ENCODE measurements around the gene MBNL1.

The MBNL1 gene, protein sequence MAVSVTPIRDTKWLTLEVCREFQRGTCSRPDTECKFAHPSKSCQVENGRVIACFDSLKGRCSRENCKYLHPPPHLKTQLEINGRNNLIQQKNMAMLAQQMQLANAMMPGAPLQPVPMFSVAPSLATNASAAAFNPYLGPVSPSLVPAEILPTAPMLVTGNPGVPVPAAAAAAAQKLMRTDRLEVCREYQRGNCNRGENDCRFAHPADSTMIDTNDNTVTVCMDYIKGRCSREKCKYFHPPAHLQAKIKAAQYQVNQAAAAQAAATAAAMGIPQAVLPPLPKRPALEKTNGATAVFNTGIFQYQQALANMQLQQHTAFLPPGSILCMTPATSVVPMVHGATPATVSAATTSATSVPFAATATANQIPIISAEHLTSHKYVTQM

DNA sequence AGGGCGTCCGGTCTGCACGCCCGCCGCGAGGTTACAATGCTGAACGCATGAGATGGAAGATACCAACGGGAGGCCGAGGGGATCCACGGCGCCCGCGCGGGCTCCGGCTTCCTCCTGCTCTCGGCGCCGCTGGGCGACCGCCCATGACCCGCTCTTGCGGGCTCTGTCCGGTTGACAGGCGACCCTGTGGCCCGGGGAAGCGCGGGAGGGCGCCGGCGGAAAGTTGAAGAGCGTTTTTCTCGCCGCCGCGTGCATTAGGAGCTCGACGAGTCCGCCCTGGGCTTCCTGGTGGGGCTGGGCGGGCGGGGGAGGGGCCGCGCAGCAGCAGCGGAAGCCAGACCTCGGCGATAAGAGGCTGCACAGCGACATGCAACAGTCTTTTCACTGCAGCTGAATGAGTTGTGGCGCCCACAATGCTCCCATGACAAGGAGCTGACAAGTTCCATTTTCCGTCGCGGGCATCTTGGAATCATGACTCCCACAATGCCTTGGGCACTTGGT lies at the start of gene MBNL1:
Gene MBNL1 (plus strand): TSS at position 375 of the 501 bp plus-strand sequence. CDS start 31,265 bp downstream, outside the sequence.
- peak; percentile 88 for DNase-seq (ENCODE audit: low spot score)

DNA sequence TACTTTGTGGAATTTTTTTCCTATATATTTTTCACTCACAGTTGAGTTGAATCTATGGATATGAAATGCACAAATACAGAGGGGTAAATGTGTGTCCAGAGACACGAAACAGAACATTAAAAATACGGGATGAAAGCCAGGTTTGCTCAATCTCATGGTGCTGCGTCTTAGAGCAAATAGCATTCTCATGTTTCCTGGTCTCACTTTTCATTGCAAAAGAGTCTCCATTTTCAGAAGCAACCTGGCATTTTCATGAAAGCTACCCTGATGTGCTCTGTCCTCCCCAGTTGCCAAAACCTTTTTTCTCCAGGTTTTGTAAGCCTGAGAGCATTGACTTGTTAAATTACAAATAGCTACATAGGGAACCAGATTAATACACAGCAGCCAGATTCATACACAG lies 49.5 kb upstream of the MBNL1 start:
- no peak for DNase-seq (ENCODE audit: low spot score)

DNA sequence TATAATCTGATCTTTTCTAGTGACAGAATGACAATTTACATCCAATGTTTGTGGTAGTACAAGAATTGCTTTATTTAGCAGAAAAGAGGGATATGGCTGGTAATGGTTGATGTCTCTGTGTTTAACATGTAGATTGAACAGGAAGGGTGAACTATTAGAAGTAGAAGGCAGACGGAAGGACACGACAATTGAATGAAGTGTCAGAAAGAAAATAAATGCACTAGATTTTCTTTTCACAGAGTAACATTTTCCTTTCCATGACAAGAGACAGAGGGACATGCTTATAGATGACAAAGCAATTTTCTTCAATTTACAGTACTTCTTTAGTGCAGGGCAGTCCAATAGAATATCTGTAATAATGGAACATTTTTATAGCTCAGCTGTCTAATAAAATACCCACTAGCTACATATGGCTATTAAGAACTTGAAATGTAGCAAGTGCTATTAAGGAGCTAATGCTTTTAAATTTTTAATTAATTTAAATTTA lies 48.9 kb upstream of the MBNL1 start:
- DNase-seq (ENCODE audit: low spot score) = no peak

DNA sequence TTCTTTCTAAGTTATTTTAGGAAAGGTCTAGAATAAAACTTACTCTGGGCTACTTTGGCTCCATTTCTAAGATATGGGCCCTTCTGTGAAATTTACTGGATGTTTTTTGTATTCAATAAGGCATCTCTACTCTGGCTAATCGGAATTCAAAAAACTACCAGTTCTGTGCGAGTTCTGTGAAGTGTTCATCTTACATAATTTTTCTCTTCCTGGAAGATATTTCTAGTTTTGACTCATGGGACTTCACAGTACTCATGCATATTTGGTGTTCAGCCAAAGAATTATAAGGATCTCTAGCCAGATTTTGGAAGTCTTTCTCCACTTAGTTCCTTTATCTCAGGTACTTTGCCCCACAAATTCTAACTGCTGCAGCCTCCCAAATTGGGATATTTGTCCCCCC lies 46.4 kb upstream of the MBNL1 start:
- DNase-seq (ENCODE audit: low spot score) = no peak

DNA sequence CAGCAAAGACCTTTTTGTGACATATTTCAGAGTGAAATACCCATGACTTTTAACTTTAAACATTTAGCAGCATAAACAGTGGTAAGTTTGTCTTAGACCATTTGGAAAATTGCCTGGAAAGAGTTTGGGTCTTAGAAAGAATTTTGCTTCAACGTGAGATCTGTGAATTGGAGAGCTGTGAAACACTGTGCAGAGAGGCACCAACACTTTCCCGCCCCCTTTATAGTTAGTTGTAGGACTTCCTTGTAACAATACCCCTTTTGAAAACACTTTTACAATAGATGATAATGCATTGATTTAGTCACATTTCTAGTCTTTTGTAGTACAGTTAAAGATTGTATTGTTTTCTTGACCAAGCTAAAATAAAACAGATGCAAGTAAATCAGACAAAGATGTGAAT lies 43.5 kb upstream of the MBNL1 start:
- no peak for DNase-seq (ENCODE audit: low spot score)

DNA sequence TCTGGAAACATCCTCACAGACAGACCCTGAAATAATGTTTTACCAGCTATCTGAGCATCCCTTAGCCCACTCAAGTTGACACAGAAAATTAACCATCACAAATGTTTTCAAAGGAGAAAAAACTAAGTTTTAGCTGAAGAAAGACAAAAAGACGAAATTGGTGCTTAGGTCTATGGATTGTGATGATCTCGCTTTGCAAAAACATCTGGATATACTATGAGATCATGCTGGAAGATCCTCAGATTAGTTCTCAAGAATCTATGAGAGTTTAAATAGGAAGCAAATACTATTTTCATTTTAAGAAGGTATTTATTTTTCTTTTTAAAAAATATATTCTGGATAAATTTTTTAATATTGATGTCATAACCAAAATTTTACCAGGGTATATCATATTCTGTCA lies 42.6 kb upstream of the MBNL1 start:
- DNase-seq (ENCODE audit: low spot score) = no peak

DNA sequence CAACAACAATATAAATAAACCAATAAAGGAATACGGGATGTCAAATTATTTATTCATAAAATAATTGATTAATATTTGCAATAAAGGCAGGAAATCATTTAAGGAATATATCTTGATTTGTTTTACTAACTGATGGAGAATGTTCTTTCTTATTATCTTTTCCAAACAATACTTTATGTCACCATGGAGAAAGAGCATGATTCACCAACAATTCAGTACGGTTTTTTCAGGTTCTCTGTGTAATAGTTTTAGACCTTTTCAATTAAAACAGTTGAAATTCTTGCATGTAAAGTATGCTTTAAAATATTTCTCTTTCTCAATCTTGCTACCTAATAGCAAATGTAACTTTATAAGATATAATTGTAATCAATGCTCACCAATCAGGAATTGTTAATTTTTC lies 41.7 kb upstream of the MBNL1 start:
- DNase-seq (ENCODE audit: low spot score) = no peak

DNA sequence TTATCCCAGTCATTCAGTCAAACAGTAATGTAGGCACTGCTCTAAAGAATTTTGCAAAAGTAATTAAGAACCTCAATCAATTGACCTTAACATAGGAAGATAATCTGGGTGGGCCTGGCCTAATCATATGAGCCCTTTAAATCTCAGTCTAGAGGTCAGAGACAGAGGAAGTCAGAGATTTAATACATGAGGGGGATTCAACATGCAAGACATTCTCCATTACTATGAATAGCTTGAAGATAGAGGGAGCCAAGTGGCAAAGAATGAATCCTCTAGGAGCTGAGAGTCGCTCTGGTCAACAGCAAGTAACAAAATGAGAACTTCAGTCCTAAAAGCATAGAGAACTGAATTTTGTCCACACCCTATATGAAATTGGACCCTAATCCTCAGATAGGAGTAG lies 39.0 kb upstream of the MBNL1 start:
- DNase-seq (ENCODE audit: low spot score) = no peak

DNA sequence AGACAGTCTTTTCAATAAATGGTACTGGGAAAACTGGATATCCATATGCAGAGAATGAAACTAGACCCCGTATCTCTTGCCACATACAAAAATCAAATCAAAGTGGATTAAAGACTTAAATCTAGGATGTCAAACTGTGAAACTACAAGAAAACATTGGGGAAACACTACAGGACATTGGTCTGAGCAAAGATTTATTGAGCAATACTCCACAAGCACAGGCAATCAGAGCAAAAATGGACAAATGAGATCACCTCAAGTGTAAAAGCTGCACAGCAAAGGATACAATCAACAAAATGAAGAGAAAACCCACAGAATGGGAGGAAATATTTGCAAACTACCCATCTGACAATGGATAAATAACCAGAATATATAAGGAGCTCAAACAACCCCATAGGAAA lies 38.4 kb upstream of the MBNL1 start:
- DNase-seq (ENCODE audit: low spot score) = no peak

DNA sequence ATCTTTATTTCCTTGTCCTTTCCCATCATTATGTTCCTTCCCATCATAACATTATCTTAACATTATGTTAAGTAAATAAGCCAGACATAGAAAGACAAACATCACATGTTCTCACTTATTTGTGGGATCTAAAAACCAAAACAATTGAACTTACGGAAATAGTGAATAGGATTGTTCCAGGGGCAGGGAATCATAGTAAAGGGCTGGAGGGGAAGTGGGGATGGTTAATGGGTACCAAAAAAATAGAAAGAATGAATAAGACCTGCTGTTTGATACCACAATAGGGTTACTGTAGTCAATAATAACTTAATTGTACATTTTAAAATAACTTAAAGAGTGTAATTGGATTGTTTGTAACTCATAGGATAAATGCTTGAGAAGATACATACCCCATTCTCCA lies 36.7 kb upstream of the MBNL1 start:
- no peak for DNase-seq (ENCODE audit: low spot score)

DNA sequence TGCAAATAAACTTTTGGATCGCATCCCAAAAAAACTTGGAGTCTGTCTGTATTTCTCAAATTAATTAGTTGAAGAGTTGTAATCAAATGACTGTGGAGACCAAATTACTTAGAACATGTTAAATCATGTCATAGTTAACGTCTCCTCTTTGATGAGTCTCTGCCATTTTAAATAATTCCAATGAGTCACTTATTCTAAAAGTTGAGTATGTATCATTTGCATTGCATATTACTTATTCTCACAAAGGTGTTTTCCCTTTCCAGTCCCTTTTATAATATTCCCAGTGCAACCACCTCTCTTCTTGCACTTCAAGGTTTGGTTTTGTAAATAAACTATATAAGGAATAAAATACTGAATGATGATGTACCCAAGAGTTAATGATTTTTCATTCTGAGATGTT lies 36.0 kb upstream of the MBNL1 start:
- no peak for DNase-seq (ENCODE audit: low spot score)

DNA sequence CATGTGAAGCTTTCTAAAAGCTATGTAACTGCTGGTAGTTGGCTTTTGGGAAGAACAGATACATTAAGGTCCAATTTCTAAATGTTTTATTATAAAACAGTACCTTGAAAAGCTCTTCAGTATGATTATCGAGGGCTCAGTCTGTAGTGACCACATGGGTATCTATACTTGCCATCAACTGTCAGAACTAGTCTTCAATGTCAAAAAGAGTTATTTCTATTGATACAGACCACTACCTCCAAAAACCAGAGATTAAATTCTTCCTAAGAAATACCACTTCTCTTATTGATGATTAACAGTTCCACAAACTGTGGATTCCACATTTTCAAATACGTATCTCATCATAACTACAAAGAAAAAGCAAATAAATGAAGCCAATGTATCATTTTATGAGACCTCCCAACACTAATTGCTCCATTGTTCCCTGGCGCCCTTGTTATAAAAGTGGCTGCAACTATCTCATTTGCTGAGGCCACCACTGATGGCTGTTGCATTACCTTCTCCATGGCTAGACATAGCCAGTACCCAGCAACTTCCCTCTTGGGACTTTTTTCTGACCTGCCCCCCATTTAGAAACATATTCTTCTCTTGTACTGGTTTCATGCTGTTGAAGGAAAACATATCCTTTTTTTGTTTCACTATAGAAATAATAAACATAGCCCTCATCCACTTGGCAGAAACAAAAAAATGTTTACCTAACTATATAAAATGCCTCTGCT lies 33.9 kb upstream of the MBNL1 start:
- DNase-seq (ENCODE audit: low spot score) = no peak

DNA sequence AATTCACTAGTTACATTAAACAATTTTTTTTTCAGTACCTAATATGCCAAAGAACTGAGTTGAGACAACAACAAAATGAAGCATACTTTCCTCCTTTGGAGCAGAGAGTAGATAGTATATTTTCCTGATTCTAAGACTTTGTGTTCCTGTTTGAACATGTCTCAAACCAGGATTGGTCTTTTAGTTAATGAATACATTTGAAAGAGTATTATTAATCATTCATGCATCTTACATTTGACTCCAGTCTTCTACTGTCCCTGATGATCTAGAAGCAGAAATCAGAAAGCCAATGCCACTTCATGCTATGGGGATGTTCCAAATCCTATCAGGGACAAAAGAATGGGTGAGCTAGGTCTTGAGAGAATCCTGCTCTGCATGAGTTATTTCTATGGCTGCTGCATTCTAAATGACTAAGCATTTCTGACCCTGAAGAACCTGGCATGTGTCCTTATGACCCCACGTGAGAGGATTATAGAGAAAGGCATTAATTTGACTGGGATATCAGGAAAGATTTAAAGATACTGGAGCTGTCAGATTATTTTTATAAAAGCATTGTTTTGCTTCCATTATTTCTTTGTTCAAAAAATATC lies 32.9 kb upstream of the MBNL1 start:
- DNase-seq (ENCODE audit: low spot score) = peak; percentile 47

DNA sequence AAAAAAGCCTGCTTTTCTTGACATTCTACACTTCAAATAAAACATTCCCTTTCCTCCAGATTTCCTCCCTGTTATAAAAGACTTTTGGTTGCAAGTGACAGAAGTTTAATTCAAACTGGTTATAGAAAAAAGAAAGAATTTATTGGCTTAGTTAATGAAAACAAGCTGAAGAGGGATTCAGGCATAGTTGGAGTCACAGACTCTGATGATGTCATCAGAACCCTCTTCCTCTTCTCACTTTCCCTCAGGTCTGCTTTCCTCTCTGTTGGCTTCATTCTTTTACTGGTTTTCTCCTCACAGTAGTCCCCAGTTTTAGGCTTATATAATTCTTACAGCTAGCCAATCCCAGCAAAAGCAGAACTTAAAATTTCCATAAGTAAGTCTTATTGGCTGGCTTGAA lies 32.0 kb upstream of the MBNL1 start:
- no peak for DNase-seq (ENCODE audit: low spot score)

DNA sequence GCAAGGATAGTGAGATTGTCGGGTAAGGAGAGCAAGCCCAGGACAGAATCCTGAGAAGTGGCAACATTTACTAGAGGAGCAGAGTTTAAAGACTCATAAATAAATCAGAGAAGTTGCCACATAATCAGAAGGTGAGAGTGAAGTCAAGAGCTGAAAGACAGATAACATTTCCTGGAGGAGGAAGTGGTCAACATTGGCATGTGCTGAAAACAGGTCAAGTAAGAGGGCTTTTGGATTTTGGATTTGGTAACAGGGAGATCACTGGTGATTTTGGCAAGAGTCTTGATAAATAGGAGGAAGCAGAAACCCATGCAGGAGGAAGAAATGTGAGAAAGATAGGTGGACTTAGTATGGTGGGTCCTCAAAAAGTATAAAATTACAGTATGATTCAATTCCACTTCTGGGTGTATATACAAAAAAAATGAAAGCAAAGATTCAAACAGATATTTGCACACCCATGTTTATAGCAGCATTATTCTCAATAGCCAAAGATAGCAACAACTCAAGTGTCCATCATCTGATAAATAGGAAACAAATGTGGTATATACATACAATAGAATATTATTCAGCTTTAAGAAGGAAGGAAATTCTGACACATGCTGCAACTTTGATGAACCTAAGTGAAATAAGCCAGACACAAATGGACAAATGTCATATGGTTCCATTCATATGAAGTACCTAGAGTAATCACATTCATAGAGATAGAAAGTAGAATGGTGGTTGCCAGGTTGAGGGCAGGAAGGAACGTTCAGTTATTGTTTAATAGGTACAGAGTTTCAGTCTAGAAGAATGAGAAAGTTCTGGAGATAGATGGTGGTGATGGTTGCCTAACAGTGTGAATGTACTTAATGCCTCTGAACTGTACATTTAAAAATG lies 27.3 kb upstream of the MBNL1 start:
- no peak for DNase-seq (ENCODE audit: low spot score)

DNA sequence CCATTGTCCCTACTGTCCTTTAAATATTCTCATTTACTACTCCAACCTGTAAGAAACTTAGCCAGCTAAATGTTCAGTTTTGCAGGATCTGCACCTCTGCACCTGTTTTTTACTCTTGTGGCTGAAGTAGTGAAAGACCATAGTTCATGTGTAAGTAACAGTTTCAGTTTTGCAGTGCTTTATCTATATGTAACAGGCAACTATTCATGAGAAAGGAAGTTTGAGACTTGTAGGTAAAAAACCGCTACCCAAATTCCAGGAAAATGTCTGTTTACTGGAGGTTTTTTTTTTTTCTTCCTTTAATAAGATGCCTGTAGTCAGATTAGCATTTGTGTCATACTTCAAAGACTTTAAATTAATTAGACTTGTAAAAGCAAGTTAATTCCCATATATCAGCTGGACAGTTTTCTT lies 25.4 kb upstream of the MBNL1 start:
- DNase-seq (ENCODE audit: low spot score) = no peak

DNA sequence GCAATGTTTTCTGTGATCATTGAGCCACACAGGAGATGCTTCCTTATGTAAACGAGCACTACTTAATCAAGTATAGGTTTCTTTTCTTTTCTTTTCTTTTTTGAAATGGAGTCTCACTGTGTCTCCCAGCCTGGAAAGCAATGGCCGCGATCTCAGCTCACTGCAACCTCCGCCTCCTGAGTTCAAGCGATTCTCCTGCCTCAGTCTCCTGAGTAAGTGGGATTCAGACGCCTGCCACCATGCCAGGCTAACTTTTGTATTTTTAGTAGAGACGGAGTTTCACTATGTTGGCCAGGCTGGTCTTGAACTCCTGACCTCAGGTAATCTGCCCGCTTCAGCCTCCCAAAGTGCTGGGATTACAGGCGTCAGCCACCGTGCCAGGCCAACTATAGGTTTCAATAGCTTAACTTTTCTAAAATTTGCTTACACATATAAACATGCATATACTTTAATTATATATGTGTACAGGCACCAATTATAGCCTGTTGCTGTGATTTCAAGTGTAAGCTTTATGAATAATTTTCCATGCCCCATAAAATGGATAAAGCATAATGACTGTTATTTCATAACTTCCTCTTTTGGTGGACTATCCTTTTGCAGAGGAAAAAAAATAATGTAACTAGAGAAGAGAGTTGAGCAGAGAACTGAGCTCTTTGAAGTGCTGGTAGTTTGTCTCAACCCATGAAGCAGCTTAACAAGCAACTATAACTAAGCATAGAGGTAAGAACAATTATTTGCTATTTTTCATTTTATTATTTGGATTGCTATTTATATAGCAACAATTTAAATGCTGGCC lies 24.8 kb upstream of the MBNL1 start:
- DNase-seq (ENCODE audit: low spot score) = no peak

DNA sequence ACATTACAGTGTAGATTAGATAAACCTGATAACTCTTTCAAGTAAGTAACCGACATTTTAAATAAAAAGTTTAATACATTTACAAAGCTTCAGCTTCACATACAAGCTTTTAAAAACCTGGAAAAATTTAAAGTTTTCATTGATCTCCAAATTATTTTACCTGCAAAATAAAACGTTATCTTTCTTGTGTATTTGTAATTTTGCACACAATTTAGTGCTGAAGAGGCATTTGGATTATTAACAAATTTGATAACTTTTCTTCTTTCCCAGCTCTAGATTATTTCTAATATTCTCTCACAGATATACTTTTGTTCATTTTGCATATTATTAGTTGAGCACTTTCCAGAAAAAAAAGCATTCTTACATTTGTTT lies 24.2 kb upstream of the MBNL1 start:
- no peak for DNase-seq (ENCODE audit: low spot score)

DNA sequence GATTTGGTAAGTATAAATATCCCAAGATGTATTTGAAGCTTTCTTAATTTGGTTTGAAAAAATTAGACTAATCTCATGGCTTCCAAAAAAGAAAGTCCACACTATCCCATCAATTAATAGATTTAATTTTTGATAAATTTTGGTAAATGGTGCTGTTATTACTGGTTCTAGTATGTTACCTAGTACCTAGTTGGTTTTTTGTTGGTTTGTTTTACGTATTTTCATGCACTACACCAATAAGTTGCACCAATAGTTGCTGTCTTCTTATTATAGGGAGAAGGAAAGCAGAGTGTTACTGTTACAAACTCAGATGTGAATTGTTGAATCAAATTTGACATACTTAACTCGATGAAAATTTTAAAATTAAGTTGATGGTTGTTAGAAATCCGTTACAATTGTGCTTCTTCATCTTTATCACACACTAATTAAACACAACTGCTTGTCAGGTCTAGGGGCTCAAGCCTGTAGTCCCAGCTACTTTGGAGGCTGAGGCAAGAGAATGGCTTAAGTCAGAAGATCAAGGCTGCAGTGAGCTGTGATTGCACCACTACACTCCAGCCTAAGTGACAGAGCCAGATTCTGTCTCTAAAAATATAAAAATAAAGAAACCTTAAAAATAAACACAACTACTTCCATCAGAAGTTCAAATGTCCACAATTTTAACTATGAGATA lies 23.1 kb upstream of the MBNL1 start:
- DNase-seq (ENCODE audit: low spot score) = no peak

DNA sequence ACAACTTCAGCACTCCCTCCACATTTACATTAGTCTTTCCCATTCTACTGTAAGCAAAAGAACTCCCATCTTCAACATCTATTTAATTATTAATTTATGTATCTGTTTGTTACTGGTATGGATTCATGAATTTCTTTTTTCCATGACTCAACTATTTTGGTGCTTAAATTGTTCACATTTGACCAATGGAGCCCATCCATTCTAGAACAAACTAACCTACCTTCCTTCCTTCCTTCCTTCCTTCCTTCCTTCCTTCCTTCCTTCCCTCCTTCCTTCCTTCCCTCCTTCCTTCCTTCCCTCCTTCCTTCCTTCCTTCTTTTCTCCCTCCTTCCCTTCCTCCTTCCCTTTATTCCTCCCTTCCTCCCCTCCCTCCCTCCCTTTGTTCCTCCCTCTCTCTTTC lies 16.8 kb upstream of the MBNL1 start:
- DNase-seq (ENCODE audit: low spot score) = no peak

DNA sequence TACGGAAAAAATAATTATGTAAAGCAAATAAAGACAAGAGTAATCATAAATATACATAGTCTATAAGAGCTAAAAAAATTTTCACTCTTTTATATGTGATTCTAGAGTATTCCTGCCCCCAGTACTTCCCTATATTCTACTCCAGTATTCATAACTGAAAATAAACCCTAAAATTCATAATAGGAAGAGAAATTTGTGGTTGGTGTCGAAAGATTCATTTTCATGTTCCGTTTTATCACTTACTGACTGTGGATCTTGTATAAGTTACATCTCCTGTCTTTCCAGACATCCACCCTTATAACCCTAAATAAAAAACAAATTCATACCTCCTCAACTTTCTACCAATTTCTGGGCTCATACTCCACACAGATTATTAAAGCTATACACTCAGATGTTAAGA lies 16.0 kb upstream of the MBNL1 start:
- no peak for DNase-seq (ENCODE audit: low spot score)
